Lung (tissue), 12 donors: Measurements from ENCODE around the gene TMEM59L. TPM values are rescaled to one million over a fixed set of nuclear protein-coding genes. Genes with fewer than 3 reads are reported as not detected.

ENCODE experiments used
- ATAC-seq: fragments of 200-7000 bp; cut with Tn5 transposase; one replicate; pipeline ENCODE4 v1.9.1; 2020; ENCODE audit warnings: moderate number of reproducible peaks; ENCODE audit not compliant: insufficient read depth, low FRiP score
- DNase-seq, 3 donors: peaks; one replicate each; pipeline ENCODE4 v3.0.0-alpha.2; 2013 to 2017
- H3K27ac ChIP-seq, 2 donors: one replicate each; pipeline ENCODE4 v1.5.1; 2013; ENCODE audit warnings: mild to moderate bottlenecking in 2 of 2, moderate library complexity in 2 of 2, control low read depth in 1 of 2, inconsistent platforms in 1 of 2, low read depth in 1 of 2, low read length in 1 of 2
- H3K27me3 ChIP-seq, 3 donors: one replicate each; pipeline ENCODE4 v1.5.1; 2013; ENCODE audit warnings: low read length in 2 of 3; ENCODE audit not compliant: control insufficient read depth in 3 of 3, insufficient read depth in 3 of 3
- H3K36me3 ChIP-seq, 4 donors: one replicate each; pipeline ENCODE4 v1.5.1; 2013; ENCODE audit warnings: low read length in 4 of 4, mild to moderate bottlenecking in 1 of 4, moderate library complexity in 1 of 4; ENCODE audit not compliant: control insufficient read depth in 4 of 4, insufficient read depth in 4 of 4
- H3K4me1 ChIP-seq, 5 donors: one replicate each; pipeline ENCODE4 v1.5.1; 2013; ENCODE audit warnings: low read length in 5 of 5, mild to moderate bottlenecking in 2 of 5, moderate library complexity in 1 of 5; ENCODE audit not compliant: control insufficient read depth in 5 of 5, insufficient read depth in 5 of 5
- H3K4me3 ChIP-seq: one replicate; pipeline ENCODE4 v1.5.1; 2013; ENCODE audit warnings: mild to moderate bottlenecking, control low read depth, moderate library complexity
- H3K9ac ChIP-seq, 2 donors: one replicate each; pipeline ENCODE4 v1.5.1; 2013; ENCODE audit warnings: low read length in 2 of 2, control low read depth in 1 of 2; ENCODE audit not compliant: insufficient read depth in 1 of 2
- H3K9me3 ChIP-seq, 4 donors: one replicate each; pipeline ENCODE4 v1.5.1; 2013; ENCODE audit warnings: low read length in 3 of 4, mild to moderate bottlenecking in 1 of 4, moderate library complexity in 1 of 4; ENCODE audit not compliant: control insufficient read depth in 4 of 4, insufficient read depth in 3 of 4
- WGBS, 2 donors: extraction: QIAGEN DNeasy Blood & Tissue Kit; methylation state at CpG; one replicate each; pipeline ENCODE4 v1.1.7; 2013; 5-methylcytosine and 5-hydroxymethylcytosine counted together
- polyA plus RNA-seq, 2 donors: library from polyadenylated mRNA; stranded (reverse); fragments of 200-250 nt; gene quantifications; one replicate each; pipeline ENCODE4 v1.2.1, GENCODE V29; 2013
- total RNA-seq, 2 donors: library from RNA; depleted of rRNA in 1 of 2; stranded (reverse); fragments of >200 nt in 1 of 2; gene quantifications; one replicate each; pipeline ENCODE4 v1.2.1, GENCODE V29; 2014 to 2021
- TF ChIP-seq, protein P1 (sequence below): IDR thresholded peaks from 2 replicates; pipeline ENCODE4 v1.5.1; 2012; ENCODE audit warnings: mild to moderate bottlenecking; ENCODE audit errors: control extremely low read depth, extremely low read depth
- donor health status: control.
- donor health status: control.
- donor health status: Bipolar disorder and iron deficiency.
- donor health status: healthy.
- donor health status: DM: yes; HTN: yes; CAD: no.

TMEM59L gene
- total and polyA plus RNA-seq, 4 donors = 0.49 to 2.8 (median 1.4) TPM

DNA sequence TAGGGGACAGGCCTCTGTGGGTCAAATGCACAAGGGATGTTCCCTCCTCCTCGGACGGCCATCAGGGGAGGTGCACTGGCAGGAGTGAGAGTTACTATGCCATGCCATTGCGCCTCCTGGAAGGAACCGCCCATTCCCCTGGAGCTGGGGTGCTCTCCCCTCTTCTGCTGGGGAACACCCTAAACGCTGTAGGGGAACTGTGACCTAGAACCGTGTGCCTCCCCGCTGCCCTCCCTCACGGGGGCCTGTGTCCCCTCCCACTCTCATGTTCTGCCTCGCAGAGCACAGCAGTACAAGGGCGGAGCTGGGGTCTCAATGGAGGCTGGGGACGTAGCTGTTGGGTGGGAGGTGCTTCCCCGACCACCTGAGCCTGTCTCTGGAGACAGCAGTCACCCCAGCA, 53.6 kb downstream of the TMEM59L start:
- Histone ChIP-seq H3K27ac (peak overlapping the region in 1 of 2 donors; percentile 20), H3K9me3 (peaks cover 0 to 6% (median 0%) of the 10 kb centered on the region in 4 donors), H3K27me3 (no peaks in the 10 kb centered on the region), H3K9ac (no peak overlapping the region), H3K4me3 (no peak overlapping the region), H3K4me1 (no peaks in the 10 kb centered on the region), H3K36me3 (peaks cover 0 to 50% (median 0%) of the 10 kb centered on the region in 4 donors)
- 85 to 90% methylated on average over 12 of the region's 12 CpGs for WGBS, 2 donors
- no peak for ATAC-seq
- no peak for DNase-seq
- TF ChIP-seq, protein P1, sequence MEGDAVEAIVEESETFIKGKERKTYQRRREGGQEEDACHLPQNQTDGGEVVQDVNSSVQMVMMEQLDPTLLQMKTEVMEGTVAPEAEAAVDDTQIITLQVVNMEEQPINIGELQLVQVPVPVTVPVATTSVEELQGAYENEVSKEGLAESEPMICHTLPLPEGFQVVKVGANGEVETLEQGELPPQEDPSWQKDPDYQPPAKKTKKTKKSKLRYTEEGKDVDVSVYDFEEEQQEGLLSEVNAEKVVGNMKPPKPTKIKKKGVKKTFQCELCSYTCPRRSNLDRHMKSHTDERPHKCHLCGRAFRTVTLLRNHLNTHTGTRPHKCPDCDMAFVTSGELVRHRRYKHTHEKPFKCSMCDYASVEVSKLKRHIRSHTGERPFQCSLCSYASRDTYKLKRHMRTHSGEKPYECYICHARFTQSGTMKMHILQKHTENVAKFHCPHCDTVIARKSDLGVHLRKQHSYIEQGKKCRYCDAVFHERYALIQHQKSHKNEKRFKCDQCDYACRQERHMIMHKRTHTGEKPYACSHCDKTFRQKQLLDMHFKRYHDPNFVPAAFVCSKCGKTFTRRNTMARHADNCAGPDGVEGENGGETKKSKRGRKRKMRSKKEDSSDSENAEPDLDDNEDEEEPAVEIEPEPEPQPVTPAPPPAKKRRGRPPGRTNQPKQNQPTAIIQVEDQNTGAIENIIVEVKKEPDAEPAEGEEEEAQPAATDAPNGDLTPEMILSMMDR = no peak

GRCh38 chr19:18666784-18667183, 54.1 kb downstream of the TMEM59L start:
- peaks cover 0 to 6% (median 0%) of the 10 kb centered on the region in 4 donors for H3K9me3 ChIP-seq
- H3K4me1 ChIP-seq = peaks cover 0 to 3% (median 2%) of the 10 kb centered on the region in 5 donors
- no peak overlapping the region for H3K4me3 ChIP-seq
- H3K27ac ChIP-seq = no peak overlapping the region
- ATAC-seq (no peak), DNase-seq (no peak)
- H3K27me3 ChIP-seq = no peaks in the 10 kb centered on the region
- TF ChIP-seq, protein P1 = no peak
- H3K9ac ChIP-seq = no peak overlapping the region
- H3K36me3 ChIP-seq = peaks cover 0 to 51% (median 0%) of the 10 kb centered on the region in 4 donors
- 93 to 94% methylated on average over 5 of the region's 5 CpGs for WGBS, 2 donors

DNA sequence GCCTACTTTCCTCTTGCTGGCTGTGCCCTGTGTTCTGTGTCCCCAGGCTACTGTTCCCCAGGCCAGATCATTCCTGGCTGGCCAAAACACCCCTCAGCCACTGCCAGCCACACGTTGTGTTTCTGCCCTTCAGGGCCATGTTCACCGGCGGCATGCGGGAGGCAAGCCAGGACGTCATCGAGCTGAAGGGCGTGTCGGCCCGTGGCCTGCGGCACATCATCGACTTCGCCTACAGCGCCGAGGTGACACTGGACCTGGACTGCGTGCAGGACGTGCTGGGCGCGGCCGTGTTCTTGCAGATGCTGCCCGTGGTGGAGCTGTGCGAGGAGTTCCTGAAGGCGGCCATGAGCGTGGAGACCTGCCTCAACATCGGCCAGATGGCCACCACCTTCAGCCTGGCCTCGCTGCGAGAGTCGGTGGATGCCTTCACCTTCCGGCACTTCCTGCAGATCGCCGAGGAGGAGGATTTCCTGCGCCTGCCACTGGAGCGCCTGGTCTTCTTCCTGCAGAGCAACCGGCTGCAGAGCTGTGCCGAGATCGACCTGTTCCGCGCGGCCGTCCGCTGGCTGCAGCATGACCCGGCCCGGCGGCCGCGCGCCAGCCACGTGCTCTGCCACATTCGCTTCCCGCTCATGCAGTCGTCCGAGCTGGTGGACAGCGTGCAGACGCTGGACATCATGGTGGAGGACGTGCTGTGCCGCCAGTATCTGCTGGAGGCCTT, 55.0 kb downstream of the TMEM59L start:
- peaks cover 0 to 52% (median 0%) of the 10 kb centered on the region in 4 donors for H3K36me3 ChIP-seq
- WGBS, 2 donors = 98% methylated on average over 55 of the region's 55 CpGs
- H3K9ac ChIP-seq = no peak overlapping the region
- no peaks in the 10 kb centered on the region for H3K27me3 ChIP-seq
- DNase-seq (no peak), ATAC-seq (no peak)
- no peak overlapping the region for H3K27ac ChIP-seq
- H3K4me3 ChIP-seq = no peak overlapping the region
- TF ChIP-seq, protein P1 = no peak
- peaks cover 0 to 11% (median 2%) of the 10 kb centered on the region in 5 donors for H3K4me1 ChIP-seq
- H3K9me3 ChIP-seq = peaks cover 0 to 6% (median 0%) of the 10 kb centered on the region in 4 donors

GRCh38 chr19:18668252-18668631, 55.6 kb downstream of the TMEM59L start:
- ATAC-seq (no peak), DNase-seq (no peak)
- H3K27ac ChIP-seq = no peak overlapping the region
- no peaks in the 10 kb centered on the region for H3K27me3 ChIP-seq
- H3K9me3 ChIP-seq = peaks cover 0 to 6% (median 0%) of the 10 kb centered on the region in 4 donors
- H3K4me3 ChIP-seq = no peak overlapping the region
- WGBS, 2 donors = 96 to 98% methylated on average over 38 of the region's 38 CpGs
- peaks cover 0 to 52% (median 0%) of the 10 kb centered on the region in 4 donors for H3K36me3 ChIP-seq
- TF ChIP-seq, protein P1 = no peak
- H3K4me1 ChIP-seq = peaks cover 0 to 11% (median 2%) of the 10 kb centered on the region in 5 donors
- no peak overlapping the region for H3K9ac ChIP-seq
